Vein endothelial cell (primary cell): ENCODE data around the gene LIMS3. TPM values are rescaled to one million over a fixed set of nuclear protein-coding genes. Genes with fewer than 3 reads are reported as not detected.

Experiments
- total RNA-seq: library from RNA; depleted of rRNA; stranded (reverse); fragments of >200 nt; gene quantifications from 2 replicates; pipeline ENCODE4 v1.2.3, GENCODE V29; 2012

LIMS3 gene
- 16.0 and 34.9 TPM in 2 replicates for total RNA-seq

GRCh38 chr2:109898462-109899336, at the start of gene LIMS3:
Gene LIMS3, plus strand, starts transcription at chr2:109898688. Its CDS starts 41 bp downstream, at chr2:109898729.

Other genes with a start within 250 kb of the LIMS3 start
- 29.4 and 47.7 TPM in 2 replicates for gene RGPD5, start 104.4 kb upstream of the LIMS3 start, total RNA-seq
- gene MALL, start 217.1 kb downstream of the LIMS3 start, total RNA-seq = 67.0 and 130 TPM in 2 replicates